NCI-H1436 (cell line): ENCODE data around the gene SLC25A40.
"Not testable (repeated sequence)": the region's sequence is repeated elsewhere in the genome, so short reads cannot be mapped to it uniquely, and the experiment has no call there.

Experiments
- DNase-seq: peaks from one replicate; lab custom pipeline; 2025; lab: John Stamatoyannopoulos, UW

Gene SLC25A40, protein sequence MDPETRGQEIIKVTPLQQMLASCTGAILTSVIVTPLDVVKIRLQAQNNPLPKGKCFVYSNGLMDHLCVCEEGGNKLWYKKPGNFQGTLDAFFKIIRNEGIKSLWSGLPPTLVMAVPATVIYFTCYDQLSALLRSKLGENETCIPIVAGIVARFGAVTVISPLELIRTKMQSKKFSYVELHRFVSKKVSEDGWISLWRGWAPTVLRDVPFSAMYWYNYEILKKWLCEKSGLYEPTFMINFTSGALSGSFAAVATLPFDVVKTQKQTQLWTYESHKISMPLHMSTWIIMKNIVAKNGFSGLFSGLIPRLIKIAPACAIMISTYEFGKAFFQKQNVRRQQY

DNA sequence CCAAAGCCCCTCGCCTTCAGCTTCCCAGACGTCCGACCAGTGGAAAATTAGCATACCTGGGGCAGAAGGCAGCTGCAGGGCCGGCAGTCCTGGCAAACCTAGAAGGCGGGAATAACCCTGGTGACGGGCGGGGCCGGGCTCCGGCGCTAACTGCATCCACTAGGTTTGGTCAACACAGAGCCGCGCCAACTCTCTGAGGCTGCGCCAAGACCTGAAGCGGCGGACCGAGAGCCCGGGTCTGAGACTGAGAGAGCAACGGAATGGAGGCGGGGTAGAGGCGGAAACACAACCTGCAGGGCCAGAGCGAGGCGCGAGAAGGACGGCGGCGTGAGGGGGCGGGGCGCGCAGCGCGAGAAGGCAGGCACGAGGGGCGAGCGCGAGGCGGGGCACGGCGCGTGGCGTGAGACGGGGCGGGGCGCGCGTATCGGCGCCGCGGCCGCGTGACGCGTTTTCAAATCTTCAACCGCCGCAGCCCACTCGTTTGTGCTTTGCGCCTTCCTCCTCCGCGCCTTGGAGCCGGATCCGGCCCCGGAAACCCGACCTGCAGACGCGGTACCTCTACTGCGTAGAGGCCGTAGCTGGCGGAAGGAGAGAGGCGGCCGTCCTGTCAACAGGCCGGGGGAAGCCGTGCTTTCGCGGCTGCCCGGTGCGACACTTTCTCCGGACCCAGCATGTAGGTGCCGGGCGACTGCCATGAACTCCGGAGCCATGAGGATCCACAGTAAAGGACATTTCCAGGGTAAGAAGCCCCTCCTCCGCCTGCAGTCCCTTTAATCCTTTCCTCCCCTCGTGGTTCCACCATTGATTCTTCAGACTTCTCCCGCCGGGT, at the start of gene SLC25A40, which contains the start of gene DBF4:
SLC25A40 (minus strand) TSS at position 321 of the 829 bp plus-strand sequence. CDS start 17,633 bp downstream, outside the sequence.
DBF4 (plus strand) TSS at position 454 of the 829 bp plus-strand sequence; CDS start at position 694, 240 bp downstream.
- DNase-seq = peak; percentile 89

DNA sequence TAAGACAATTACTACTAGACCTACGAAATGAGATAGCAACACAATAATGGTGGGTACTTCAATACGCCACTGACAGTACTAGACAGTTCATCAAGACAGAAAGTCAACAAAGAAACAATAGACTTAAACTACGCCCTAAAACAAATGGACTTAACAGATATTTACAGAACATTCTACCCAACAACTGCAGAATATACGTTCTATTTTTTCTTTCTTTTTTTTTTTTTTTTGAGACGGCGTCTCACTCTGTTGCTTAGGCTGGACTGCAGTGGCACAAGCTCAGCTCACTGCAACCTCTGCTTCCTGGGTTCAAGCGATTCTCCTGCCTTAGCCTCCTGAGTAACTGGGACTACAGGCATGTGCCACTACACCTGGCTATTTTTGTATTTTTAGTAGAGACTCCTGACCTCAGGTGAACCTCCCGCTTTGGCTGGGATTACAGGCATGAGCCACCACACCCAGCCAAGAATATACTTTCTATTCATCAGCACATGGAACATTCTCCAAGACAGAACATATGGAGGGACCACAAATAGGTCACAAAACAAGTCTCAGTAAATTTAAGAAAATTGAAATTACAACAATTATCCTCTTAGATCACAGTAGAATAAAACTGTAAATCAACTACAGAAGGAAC, 46.7 kb upstream of the SLC25A40 start:
- DNase-seq = not testable (repeated sequence)

DNA sequence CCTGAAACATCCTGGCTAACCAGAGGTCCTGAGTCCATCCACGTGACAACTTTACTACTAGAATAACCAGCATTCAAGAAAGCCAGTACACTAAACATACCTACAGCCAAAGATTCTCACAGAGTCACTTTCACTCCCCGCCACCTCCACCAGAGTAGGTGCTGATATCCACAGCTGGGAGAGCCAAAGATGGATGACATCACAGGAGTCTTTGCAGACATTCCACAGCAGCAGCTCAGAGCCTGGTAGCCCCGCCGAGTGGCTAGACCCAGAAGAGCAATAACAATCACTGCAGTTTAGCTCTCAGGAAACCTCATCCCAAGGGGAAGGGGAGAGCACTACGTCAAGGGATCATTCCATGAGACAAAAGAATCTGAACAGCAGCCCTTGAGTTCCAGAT, 44.4 kb upstream of the SLC25A40 start:
- DNase-seq = no peak

DNA sequence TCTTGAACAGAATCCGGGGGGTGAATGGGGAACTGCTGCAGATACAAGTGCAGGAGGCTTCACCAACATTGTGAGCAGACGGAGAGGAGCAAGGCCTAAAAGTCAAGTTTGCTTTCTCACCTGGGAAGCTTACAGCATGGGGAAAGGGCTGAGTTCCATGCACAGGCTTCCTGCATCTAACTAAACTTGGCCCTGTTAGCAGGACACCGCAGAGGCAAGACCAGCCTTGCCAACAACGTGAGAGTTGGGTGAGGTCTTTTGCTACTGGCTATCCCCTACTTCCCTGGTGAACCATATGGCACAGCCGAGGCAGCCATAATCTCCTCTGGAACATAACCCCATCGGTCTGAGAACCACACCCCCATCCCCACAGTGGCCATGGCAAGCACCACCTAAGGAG, 43.7 kb upstream of the SLC25A40 start:
- no peak for DNase-seq

DNA sequence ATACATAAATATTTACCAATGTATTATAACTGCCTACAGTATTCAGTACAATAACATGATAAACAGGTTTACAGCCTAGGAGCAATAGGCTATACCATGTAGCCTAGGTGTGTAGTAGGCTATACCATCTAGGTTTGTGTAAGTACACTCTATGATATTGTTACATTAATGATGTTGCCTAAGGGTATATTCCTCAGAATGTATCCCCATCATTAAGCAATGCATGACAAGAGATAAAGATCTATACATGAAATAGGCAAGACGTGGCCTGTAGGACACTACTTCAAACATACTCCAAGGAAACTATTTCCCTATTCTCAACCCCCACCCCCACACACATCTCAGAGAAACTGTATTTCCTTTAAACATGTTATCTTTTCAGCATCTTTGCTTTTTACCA, 42.6 kb upstream of the SLC25A40 start:
- DNase-seq = no peak

DNA sequence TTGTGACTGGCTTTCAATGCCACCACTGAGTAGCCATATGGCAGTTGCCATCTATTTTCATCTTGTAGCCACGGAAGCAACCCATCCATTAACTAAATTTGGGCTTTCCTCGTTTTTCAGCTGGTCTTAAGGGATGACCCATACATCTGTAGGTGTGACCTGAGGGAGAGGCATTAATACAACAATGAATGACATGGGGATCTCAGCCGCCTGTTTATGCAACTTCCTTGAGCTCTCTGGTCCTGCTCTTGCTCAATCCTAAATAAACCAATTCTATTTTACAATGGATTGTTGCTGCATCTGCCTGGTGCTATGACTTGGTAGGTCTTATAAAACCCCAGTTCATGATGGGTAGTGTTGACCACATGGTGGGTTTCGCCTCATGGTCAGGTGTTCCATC, 36.0 kb upstream of the SLC25A40 start:
- DNase-seq = no peak

DNA sequence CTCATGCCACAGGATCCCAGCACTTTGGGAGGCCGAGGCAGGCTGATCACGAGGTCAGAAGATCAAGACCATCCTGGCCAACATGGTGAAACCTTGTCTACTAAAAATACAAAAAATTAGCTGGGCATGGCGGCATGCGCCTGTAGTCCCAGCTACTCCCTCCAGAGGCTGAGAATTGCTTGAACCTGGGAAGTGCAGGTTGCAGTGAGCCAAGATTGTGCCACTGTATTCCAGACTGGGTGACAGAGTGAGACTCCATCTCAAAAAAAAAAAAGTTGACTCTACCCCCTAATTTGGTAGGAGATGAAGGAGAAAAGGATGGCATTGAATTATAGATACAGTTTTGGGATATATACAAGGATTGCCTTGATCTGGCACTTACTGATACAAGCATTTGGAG, 32.7 kb upstream of the SLC25A40 start:
- not testable (repeated sequence) for DNase-seq

DNA sequence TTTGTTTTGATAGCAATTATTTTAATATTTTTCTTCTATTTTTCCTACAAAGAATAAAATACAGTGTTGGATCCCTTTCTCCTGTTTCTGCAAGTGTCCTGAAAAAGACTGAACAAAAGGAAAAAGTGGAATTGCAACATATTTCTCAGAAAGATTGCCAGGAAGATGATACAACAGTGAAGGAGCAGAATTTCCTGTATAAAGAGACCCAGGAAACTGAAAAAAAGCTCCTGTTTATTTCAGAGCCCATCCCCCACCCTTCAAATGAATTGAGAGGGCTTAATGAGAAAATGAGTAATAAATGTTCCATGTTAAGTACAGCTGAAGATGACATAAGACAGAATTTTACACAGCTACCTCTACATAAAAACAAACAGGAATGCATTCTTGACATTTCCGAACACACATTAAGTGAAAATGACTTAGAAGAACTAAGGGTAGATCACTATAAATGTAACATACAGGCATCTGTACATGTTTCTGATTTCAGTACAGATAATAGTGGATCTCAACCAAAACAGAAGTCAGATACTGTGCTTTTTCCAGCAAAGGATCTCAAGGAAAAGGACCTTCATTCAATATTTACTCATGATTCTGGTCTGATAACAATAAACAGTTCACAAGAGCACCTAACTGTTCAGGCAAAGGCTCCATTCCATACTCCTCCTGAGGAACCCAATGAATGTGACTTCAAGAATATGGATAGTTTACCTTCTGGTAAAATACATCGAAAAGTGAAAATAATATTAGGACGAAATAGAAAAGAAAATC, 31.2 kb upstream of the SLC25A40 start:
- not testable (repeated sequence) for DNase-seq

DNA sequence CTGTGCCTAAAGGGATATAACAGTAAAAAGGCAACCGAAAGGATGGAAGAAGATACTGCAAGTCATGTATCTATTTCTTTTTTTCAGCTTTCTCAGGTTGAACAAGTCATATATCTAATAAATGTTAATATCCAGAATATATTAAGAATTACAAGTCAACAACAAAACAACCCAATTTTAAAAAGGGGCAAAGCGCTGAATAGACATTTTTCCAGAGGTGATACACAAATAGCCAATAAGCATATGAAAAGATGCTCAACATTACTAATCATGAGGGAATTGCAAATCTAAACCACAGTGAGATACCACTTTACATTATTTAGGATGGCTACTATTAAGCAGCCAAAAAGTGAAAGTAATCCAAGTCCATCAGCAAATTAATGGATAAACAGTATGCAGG, 23.1 kb upstream of the SLC25A40 start:
- DNase-seq = no peak

DNA sequence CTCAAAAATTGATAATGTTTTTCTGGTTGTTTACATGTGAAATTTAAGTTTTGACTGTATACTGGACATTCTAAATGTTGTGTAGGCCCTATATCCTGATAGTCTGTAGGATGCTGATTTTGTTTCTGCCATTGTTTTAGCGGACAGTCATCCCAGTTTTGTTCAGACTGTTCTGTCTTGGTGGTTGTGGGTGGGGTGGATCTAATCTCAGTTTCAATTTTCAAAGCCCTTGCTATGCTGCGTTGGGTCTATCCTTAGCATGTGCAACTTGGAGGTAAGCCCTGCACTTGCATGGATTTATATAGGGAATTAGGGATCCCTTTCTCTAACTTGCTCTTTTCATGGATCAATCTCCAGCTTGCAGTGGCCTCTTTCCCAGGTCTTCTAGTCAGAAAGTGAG, 19.2 kb upstream of the SLC25A40 start:
- DNase-seq = no peak

DNA sequence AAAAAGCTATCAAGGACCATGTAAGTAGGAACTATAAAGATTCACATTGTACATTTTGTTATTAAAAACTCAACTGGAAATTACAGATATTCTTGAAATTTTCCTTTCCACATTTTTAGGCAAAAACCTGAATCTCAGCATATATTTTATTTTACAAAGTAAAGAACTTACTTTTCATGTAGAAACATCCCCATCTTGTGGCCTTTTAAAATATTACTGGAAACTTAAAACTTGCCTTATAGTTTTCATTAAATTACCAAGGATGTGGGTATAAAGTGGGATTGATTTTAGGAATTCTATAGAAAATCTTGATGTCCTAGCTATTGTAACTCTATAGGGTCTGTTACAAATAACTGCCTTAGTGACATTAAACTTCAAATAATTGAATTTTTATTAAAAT, 10.7 kb upstream of the SLC25A40 start:
- no peak for DNase-seq

DNA sequence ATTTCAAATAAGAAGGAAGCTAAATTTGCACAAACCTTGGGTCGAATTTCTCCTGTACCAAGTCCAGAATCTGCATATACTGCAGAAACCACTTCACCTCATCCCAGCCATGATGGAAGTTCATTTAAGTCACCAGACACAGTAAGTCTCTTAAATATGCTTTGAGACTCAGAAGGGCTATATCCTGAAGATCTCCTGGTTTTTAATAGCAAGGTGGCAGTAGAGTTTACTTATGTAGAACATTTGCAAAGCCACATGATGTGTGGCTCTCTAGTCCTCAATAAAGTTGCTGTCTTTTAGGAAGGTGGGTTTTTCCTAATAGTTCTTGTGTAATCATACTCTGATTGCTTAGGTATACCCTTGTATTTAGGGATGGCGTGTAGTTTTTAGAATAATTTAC, 8.9 kb upstream of the SLC25A40 start:
- DNase-seq = no peak

DNA sequence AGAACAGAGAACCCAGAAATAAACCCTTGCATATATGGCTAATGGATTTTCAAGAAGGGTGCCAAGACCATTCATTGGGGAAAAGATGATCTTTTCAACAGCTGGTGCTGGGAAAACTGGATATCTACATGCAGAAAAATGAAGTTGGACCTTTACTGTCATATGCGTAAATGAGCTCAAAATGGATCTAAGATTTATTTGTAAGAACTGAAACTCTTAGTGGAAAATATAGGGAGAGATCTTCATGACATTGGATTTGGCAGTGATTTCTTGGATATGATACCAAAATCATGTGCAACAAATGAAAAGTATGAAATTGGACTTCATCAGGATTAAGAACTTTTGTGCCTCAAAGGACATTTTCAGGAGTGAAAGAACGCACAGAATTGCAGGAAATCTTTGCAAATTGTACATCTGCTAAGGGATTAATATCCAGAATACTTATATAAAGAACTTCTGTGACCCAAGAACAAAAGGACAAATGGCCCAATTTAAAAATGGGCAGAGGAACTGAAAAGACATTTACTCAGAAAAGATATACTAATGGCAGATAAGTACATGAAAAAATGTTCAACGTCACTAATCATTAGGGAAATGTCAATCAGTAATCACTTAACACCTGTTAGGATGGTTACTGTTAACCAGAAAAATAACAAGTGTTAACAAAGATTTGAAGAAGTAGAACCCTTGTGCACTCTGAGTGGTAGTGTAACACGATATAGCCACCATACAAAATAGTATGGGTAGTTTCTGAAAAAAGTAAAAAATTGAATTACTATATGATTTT, 6.2 kb upstream of the SLC25A40 start:
- no peak for DNase-seq

DNA sequence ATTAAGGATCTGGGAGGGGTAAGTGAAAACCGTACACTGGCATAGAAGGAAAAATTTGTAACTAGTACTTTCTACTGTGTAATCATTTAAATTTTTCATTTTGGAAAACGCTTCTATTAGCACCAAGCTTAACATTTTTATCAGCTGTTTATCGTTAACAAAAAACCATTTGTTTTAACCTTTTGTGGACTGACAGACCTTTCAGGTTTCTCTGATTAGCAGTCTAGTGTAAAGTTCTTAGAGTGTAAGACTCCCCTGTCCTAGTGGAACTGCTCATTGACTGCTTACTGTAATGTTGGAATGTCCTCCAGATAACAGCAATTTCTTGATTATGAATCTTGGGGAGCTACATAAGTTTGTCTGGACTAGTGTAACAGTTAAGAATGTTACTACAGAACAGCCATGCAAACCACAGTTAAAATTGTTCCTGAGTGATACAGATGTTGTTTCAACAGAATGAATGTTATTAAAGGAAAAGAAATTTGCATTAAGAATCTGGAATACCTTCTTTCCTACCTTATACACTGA, 2.1 kb upstream of the SLC25A40 start:
- DNase-seq = no peak

DNA sequence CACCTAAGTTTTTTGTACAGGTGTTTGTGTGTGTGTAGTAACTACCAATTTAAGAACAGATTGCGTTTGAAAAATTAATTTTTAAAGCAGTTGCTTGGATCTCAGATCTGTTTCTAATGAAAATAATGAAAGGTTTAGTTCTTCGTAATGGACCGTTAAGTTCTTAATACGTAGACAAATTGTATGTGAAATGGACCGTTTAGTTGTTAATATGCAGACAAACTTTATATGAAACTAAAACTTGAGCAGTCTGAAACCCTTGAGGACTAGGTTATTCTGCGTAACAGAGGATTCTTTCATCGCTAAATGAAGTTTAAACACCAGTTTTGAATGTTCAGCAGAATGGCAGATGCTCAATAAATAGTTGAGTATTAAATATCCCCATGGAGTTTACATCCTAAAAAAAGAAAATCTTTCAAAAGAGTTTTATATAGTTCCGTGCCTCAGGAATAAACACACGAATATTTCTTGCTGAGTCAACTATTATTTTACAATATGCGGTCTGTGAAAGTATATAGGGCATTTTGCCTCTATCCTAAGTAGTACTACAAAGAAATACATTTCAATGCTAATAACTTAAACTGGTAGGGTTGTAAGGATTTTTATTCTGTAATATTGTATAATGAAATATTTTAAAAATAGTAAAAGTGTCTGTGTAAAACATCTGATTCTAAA, 1.3 kb upstream of the SLC25A40 start:
- DNase-seq = no peak

DNA sequence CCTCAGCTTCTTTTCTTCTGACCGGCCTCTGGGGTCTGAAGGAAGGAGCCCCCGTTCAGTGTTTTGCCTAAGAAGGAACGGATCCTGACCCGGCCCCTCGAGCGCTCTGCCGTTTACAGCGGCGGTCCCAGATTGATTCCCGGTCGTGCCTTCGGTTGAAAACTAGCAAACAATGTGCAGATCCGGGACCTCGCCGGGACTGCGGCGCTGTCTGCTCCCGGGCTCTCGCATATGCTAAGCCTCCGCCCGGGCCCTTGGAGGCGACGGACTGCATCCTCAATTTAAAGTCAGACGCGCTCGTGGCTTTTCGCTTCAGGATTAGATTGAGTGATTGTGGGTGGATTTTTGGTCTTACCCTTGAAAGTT, 692 bp upstream of the SLC25A40 start:
- DNase-seq = peak; percentile 29

DNA sequence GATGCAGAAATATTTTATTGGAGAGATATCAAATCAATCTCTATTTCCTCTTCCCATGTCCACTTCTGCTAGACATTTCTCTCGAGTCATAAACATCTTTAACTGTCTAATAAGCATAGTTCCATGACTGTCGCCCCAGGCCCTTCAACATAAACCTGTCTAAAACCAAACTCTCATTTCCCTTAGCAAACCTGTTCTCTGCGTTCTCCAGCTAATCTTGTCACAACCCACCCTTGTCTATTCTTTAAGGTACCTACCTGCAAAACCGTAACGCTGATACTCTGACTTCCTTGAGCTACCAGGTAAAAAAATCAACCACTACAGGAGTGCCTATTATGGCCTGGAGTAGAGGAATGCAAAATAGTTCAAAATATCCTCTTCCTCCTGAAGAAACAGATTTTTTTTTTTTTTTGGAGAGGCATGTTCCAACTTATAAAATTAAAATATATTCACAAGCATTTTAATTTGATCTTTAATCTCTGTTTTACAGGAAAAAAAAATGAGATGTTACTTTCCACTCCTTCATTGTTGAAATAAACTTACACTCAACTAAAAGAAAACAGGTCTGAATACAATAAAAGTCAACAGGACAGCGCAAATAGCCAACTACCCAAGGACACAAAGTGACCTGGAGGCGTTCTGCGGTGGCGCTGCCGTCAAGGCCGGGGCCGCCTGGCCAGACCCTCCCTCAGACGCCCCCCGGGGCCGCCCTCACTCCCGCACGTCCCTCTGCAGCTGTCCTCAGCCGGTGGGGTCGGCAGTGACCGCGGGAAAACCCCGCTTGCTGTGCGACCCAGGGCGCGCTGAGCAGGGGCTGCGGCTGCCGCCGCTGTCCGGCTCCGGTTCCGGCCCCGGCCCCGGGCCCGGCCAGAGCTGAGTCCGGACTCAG, 765 bp downstream of the SLC25A40 start:
- no peak for DNase-seq

DNA sequence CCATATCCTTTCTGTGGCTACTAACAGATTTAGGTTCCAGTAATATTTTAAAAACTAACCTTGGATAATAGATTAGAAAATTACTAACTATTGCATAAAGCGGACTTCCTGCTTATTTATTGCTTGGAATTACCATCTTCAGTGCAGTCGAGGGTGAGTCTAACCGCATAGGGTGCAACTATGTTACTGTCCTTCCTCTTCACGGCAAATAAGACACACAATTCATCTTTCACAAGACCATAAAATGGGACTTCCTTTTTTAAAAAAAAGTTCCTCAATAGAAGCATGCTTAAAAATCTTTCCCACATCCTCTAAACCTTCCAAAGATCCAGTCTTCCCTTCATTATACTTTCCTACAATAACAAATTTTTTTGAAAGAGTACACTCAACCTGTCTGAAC, 2.1 kb downstream of the SLC25A40 start:
- no peak for DNase-seq

DNA sequence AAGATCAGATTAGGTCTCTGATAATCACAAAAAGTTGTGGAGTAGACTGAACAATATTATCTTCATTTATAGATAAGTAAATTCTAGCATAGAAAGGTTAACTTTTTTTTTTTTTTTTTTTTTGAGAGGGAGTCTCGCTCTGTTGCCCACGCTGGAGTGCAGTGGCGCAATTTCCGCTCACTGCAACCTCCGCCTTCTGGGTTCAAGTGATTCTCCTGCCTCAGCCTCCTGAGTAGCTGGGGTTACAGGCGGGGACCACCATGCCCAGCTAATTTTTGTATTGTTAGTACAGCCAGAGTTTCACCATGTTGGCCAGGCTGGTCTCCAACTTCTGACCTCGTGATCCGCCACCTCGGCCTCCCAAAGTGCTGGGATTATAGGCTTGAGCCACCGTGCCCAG, 2.8 kb downstream of the SLC25A40 start:
- not testable (repeated sequence) for DNase-seq
